ENCODE results near the gene CNGA2.

DNA sequence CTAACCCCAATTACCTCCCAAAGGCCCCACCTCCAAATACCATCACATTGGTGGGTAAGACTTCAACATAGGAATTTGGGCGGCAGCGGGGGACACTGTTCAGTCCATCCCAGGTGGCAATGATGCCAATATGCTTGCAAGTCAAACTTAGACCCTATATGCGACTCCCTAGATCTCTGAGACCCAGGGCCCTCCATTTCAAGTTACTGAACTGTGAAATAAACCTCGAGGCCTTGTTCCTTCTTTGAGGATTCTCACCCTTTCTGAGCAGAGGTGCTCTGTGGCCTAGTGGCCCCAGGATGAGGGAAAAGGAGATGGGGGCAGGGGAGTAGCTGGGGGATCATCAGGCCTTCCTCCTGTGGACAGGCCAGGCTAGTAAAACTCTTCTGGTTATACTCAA, 44.7 kb downstream of the CNGA2 start:
- TF ChIP-seq REST (IDR thresholded peaks at IDR 0.05; ENCODE audit: low read depth) (no peak), CEBPB (IDR thresholded peaks at IDR 0.05) (no peak), NFIC (IDR thresholded peaks at IDR 0.05) (no peak), EGR1 (IDR thresholded peaks at IDR 0.05) (no peak), YY1 (IDR thresholded peaks at IDR 0.05; ENCODE audit: low read depth) (no peak), RAD21 (IDR thresholded peaks at IDR 0.05; ENCODE audit: low read depth) (no peak)
- TF ChIP-seq, protein P1, sequence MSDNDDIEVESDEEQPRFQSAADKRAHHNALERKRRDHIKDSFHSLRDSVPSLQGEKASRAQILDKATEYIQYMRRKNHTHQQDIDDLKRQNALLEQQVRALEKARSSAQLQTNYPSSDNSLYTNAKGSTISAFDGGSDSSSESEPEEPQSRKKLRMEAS (IDR thresholded peaks at IDR 0.05) = no peak
